B cell (primary cell): ENCODE data around the gene MCEMP1.

Experiments
- EZH2 ChIP-seq: IDR thresholded peaks from 2 replicates; pipeline ENCODE4 v1.6.1; 2012; ENCODE audit warnings: borderline replicate concordance, low read depth, mild to moderate bottlenecking, moderate library complexity, low read length; ENCODE audit not compliant: insufficient read depth, poor library complexity, severe bottlenecking
- TF ChIP-seq, protein P1 (sequence below): fragments of 200-600 bp; IDR thresholded peaks from one replicate; pipeline ENCODE4 v1.8.0; 2022; ENCODE audit warnings: antibody characterized with exemption, mild to moderate bottlenecking

DNA sequence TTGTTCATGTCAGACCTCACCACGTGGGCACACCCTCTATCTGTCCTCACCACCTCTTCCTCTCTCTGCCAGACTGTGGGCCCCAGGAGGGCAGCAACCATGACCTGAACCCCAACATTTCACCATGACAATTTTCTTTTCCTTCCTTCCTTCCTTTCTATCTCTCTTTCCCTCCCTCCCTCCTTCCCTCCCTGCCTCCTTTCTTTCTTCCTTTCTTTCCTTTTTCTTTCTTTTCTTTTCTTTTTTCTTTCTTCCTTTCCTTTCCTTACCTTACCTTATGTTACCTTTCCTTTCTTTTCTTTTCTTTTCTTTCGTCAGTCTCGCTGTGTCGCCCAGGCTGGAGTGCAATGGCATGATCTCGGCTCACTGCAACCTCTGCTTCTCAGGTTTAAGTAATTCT is 33.7 kb downstream of the MCEMP1 start:
- TF ChIP-seq, protein P1, sequence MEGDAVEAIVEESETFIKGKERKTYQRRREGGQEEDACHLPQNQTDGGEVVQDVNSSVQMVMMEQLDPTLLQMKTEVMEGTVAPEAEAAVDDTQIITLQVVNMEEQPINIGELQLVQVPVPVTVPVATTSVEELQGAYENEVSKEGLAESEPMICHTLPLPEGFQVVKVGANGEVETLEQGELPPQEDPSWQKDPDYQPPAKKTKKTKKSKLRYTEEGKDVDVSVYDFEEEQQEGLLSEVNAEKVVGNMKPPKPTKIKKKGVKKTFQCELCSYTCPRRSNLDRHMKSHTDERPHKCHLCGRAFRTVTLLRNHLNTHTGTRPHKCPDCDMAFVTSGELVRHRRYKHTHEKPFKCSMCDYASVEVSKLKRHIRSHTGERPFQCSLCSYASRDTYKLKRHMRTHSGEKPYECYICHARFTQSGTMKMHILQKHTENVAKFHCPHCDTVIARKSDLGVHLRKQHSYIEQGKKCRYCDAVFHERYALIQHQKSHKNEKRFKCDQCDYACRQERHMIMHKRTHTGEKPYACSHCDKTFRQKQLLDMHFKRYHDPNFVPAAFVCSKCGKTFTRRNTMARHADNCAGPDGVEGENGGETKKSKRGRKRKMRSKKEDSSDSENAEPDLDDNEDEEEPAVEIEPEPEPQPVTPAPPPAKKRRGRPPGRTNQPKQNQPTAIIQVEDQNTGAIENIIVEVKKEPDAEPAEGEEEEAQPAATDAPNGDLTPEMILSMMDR = no peak
- TF ChIP-seq EZH2 = no peak
